GM18526 (cell line): ENCODE measurements around the gene MYO5B.

Source experiments
- POLR2A ChIP-seq: IDR thresholded peaks from 3 replicates; pipeline ENCODE4 v1.6.1; 2011; ENCODE audit not compliant: insufficient read length; ENCODE audit errors: extremely low read depth

The MYO5B gene

DNA sequence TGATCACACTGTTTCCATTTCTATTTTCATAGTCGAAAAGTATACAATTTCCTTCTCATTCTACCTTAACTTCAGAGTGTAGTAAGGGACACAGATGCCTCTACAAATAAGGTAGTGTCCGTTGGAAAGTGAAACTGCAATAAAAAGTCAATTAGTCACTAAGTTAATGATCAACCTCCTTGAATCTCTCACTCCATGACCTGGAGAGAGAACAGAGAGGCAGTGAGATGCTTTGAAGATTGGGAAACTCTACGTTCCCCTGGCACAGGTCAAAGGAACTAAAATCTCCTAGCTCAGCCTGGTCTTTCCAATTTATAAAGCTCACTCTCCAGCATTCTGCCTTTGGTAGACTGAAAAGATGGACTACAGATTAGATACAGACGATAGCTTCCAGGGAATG, 227.8 kb downstream of the MYO5B start:
- TF ChIP-seq POLR2A: no peak

DNA sequence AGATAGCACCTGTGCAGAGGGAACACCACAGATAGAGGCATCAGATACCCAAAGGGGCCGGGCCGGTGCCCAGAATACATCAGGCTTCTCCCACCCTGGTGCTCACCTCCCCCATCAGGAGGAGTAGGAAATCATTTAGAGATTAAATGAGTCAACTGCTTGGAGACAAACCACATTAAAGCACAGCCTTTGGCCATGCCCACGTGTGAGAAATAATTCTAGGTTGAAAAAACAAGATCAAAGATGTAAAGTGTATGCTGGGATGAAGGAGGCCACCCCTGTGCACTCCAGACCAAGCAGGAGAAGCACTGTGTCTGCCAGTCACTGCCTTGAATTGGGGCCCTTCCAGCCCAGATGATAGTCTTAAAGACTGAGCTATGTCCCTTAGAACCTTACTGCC, 228.9 kb downstream of the MYO5B start:
- TF ChIP-seq POLR2A: no peak

DNA sequence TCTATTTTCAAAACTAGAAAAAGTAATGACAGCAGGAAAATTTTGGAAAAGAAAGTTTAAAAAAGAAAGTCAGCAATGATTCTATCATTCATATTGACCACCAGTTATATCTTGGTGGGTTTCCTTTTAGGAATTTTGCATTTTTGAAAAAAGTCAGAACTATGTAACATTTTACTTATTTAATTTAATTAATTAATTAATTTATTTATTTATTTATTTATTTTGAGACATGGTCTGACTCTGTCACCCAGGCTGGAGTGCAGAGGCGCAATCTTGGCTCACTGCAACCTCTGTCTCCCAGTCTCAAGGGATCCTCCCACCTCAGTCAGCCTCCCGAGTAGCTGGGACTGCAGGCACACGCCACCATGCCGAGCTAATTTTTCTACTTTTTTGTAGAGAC, 231.7 kb downstream of the MYO5B start:
- TF ChIP-seq POLR2A: no peak

DNA sequence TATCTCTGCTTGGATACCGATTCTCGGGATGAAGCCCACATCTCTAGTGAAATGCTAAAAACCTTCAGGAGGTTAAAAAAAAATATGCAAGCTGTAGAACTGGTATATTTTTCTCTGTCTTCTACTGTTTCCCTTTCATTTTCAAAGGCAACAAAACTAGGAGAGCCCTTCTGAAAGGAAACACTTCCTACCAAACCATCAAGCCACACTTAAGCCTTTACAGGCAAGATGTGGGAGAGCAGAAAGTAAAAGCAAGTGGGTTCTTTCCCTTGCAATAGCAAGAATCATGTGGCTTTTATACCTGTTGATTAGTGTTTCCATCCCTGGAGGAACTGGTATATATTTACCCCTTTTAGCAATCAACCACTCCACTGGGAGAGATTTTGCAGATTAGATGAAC, 233.7 kb downstream of the MYO5B start:
- no peak for TF ChIP-seq POLR2A

DNA sequence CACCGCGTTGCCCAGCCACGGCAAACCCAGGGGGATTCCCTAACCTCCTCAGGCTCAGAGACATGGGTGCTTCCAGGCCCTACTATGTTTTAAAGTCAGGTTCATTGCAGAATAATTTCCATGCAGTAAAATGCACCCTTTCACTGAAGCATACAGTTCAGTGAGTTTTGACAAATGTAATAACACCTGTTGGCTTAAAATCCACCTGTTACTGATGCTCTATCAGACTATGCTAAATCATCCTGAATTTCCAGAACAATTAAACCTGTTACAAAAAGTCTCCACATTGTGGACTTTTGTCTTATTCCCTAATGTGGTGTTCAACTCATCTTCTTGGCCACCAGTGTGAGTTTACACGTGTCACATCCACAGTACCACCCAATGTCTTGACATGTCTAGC, 234.6 kb downstream of the MYO5B start:
- TF ChIP-seq POLR2A: no peak

DNA sequence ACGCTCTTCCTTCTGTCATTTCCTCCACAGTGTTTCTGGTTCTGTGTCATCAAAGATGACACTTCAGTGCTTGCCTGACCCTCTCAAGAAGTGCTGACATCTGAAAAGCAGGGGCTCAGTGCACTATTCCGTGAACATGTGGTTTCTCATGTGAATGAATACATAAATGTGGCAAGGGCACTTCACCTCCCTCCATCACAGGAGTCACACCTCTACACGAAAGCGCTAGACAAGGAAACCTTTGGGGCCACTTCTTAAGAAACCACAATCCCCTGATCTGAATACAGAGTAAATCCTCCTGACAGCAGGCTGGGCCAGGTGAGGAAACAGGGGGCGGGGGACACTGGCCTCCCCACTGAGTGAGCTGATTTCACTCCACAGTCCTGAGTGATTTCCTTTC, 235.8 kb downstream of the MYO5B start:
- no peak for TF ChIP-seq POLR2A

DNA sequence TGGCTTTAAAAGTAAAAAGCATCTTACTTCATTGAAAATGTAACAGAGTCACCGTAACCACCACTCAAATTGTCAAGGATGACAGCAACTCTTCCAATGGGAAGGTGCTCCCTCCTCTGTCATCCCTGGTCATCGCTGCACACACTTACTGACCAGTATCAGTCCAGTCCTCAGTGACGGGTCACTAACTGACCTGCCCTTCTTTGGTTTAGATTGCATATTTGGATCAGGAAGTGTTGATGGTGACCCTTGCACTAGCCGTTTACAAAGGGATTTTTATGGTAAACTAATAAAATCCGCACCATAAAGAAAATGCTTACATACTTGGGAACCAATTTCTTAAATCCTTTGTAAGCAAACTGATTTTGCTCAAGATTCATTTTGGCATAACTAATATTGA, 239.7 kb downstream of the MYO5B start:
- no peak for TF ChIP-seq POLR2A

DNA sequence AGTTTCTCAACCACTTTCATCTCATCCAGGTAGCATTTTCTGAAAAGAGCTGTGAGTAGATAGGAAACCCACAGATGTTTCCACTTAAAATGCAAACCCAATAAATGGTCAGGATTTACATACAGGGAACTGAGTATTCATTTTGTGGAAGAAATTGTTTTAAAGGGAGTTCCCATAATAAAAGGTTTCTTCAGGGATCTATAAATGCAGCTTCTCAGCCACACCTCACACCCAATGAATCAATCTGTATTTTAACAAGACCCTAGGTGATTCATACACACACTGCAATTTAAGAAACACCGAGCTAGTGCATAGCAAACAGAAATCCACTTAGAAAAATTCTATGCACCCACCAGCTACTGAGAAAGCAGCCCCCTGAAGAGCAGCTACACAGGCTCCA, 241.6 kb downstream of the MYO5B start:
- TF ChIP-seq POLR2A: no peak

DNA sequence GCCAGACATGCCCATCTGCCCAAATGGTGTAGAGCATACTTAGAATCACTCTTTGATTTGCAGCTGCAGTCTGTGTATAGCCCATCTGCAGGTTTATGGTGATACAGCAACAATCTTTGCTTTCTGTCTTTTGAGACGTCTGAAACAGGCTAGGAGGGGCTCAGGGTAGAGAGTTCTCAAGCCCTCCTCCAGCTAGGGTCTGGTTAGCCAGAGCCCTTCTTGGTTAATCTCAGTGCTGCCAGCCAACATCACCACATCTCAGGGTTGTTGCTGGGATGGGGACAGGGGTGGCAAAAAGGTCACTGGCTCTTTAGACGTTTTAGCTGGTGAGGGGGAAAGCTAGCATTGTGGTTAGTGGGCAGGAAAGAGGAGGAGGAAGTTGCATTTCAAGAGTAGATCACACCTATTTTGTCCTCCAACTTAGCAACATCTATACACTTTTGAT, 245.0 kb downstream of the MYO5B start:
- TF ChIP-seq POLR2A: no peak

DNA sequence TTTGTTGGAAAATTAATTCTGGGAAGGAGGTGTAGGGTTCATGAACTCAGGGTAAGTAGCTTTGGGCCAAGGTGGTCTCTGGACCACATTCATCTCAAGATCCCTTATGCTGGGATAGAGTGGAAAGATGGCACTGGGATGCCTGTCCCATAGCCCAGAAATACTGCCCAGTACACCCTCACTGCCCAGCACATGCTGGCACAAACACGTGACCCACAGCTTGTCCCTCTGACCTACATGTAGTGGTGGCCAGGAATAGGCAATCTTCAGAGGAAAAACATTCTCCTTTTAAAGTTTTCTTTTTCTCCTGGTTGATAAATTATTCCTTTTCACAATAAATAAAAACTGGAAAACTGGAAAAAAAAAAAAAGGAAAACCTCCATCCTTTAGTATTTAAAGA, 246.0 kb downstream of the MYO5B start:
- no peak for TF ChIP-seq POLR2A

DNA sequence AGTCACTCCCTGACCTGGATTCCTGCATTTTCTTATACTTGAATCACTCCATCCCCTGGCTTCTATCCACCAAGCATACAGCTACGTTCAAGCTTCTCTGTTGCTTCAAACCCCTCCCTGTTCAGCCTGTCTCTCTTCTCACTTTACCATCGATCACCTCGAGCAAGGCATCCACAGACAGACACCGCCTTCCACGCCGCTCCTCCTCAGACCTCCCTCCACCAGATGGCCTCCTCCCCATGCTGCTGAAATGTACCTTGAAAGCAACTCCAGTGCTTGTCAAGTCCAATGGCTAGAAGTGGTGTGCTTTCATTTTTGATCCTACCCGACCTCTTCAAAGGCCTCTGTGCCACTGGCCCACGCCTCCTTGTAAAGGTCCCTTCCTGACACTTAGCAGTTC, 250.3 kb downstream of the MYO5B start:
- no peak for TF ChIP-seq POLR2A

DNA sequence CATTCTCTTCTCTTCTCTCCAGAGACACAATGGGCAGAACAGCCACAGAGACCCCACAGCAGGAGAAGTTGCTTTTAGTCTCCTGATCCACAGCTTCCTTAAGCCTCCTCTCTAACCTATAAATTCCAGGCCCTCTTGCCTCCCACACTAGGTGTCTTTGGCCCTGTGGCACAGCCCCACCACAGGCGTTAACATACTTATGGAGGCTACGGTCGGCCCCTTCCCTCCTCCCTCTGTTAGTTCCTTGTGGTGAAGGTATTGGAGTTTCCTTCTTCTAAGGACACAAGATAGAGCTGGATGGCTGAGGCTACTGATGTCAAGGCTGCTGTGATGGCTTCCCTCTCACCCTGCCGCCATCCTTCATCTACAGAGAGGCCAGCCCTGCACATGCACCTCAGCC, 258.1 kb downstream of the MYO5B start:
- TF ChIP-seq POLR2A: no peak

DNA sequence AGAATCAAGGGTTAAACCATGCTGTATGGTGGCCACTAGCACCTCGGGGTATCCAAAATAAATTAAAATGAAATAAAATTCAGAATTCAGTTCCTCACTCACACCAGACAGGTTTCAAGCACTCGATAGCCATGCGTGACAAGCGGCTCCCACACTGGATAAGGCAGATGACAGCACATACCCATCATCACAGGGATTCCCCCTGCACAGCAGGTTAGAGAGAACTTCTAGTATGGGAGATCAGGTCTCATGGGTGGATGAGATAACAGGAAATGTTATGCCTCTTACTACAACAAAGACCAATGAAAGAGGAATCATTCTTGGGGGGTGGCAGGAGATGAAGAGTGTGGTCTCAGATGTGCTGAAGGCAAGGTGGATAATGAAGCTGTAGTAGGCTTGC, 259.7 kb downstream of the MYO5B start:
- TF ChIP-seq POLR2A: no peak

DNA sequence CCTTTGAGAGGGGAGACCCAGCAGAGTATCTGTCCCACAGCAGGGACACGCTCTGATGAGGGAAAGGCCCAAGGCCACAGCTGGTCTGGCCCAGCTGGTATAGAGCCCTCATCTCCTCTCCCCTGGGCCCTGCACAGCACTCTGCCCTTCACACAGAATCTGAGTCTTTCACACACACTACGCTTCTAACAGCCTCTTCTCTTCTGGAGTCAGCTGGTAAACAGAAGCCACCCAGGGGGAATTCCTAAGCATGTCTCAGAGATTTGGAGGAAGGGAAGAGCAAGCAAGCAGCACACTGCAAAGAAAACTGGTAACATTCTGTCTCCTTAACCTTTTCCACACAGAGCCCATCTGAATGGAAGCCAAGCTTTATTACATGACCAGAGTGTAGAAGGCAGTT, 260.5 kb downstream of the MYO5B start:
- no peak for TF ChIP-seq POLR2A

DNA sequence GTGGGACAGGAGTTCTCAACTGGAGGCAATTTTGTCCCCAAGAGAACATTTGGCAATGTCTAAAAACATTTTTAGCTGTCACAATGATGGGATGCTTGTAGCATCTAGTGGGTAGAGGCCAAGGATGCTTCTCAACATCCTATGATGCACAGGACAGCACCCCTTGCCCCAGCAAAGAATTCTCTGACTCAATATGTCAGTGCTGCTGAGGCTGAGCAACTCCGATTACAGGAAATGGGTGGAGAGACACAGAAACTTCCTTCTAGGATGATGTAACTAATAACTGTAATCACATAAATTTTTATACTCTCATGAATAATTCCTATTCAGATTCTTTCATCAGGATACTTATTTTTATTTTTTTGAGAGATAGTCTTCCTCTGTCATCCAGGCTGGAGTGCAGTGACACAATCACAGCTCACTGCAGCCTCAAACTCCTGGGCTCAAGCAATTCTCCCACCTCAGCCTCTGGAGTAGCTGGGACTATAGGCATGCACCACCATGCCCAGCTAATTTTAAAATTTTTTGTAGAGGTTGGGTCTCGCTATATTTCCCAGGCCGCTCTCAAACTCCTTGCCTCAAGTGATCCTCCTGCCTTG, 261.3 kb downstream of the MYO5B start:
- TF ChIP-seq POLR2A: no peak

DNA sequence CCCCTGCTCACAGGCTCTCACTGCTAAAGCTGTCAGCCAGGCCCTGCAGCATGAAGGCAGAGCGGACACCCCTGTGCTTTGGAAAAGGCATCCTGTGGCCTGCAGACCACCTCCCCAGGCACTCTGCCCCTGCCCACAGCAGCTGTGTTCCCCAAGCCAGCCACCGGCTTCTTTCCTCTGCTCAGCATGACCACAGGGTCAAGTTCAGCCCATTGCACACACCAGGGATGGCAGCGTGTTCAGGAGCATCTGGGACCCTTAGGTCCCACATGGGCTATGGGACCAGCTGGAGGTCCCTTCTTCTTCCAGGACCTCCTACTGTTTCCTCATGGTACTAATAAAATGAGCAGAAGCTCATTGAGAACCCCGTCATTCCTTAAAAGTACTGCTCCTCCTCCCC, 263.2 kb downstream of the MYO5B start:
- TF ChIP-seq POLR2A: no peak

DNA sequence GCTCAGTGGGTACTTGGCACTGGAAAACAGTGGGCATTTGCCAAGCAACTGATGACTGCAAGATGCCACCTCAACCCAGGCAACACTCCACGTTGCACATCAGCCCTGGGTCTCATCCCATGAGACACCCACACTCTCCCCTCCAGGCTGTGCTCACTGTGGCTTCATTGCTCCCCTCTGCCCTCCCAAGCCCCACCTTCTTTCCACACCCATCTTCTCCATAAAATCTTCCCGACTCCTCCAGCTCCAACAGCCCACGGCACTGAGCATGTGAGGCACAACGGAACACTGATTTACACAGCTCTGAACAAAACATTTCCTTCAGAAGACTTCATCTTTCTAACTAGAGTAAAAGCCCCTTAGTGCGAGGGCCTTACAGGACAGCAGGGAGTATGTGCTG, 263.8 kb downstream of the MYO5B start:
- no peak for TF ChIP-seq POLR2A

DNA sequence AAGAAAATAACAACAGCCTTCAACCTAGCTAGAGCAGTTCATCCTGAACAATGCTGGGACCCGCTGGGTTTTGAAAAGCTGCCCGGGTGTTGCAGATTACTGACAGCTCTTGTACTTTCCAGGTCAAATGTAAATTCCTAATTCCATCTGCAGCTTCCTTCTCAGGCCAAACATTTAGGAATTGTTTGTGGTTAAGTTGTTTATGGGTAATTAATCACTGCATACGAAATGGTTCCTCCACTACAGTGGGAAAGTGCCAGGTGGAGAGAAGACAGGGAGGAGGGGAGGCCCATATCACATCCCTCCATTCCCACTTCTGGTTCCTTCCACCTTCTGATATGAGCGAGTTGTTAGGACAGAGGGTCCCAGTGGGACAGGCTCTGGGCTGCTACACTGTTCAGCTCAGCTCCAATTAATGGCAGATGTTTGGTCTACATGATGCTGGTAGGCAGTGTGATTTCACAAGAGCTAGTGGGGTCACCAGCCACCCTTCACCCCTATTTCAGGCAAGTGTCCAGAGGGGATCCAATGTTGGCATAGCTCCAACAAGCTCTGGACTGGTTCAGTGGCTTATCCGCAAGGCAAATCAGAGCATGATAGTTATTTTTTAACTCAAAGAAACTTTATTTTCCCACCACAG, 268.7 kb downstream of the MYO5B start:
- TF ChIP-seq POLR2A: no peak
